ENCODE data around the gene DAB2IP. TPM values are rescaled to one million over a fixed set of nuclear protein-coding genes. Genes with fewer than 3 reads are reported as not detected.

The DAB2IP gene
- total and polyA plus RNA-seq, 5 donors from 2014 or later, result not detected

DNA sequence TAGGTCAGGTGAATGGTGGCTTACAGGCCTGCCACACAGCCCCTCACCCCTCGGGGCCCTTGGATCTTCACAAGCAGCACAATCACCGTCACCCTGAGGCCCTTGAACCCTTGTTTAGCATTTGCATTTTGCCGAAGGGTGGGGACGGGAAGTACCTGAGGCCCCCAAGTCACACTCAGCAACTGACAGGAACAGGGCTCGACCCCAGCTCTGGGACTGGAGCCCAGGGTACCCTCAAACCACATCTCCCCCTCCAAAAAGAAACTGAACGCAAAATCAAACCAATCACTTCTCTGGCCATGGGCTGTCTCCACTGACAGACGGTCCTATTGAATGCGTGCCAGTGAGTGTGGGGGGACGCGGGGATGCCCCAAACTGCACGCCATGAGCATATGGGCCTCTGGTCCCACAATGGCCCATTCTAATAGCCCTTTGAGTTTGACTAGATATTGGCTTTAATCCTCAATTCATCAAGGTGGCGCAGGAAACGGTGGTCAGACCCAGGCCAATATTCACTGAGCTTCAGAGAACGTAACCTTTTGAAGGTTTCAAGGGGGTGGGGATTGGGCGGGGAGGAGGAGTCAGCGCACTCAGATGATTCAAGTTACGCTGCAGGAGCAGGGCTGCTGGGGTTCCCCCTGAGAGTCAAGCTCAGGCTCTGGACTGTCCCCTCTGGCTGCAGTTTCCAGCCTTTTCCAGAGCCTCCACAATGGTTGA, 176.0 kb downstream of the DAB2IP start:
- no peak for DNase-seq
- H3K4me1 ChIP-seq (ENCODE audit: control insufficient read depth, insufficient read depth, low read length, poor library complexity, severe bottlenecking), result no peaks in the 10 kb centered on the region
- H3K4me3 ChIP-seq (ENCODE audit: low read depth, low read length), result no peak overlapping the region
- H3K27ac ChIP-seq (ENCODE audit: insufficient read depth, low read length, poor library complexity, severe bottlenecking), result no peak overlapping the region
- H3K36me3 Mint-ChIP-seq, result no peaks in the 10 kb centered on the region
- no peak overlapping the region for H3K27ac Mint-ChIP-seq
- no peaks in the 10 kb centered on the region for H3K9me3 Mint-ChIP-seq
- H3K9me3 ChIP-seq (ENCODE audit: control insufficient read depth in 2 of 2, low read length in 2 of 2), result no peaks in the 10 kb centered on the region
- H3K4me1 Mint-ChIP-seq, result no peaks in the 10 kb centered on the region
- H3K27me3 ChIP-seq (ENCODE audit: control insufficient read depth, insufficient read depth, low read length), result no peaks in the 10 kb centered on the region
- H3K36me3 ChIP-seq (ENCODE audit: control insufficient read depth, insufficient read depth, low read length), result no peaks in the 10 kb centered on the region
- no peak for ATAC-seq (ENCODE audit: low read depth in 2 of 2)
- peaks cover 5% of the 10 kb centered on the region for H3K27me3 Mint-ChIP-seq
- no peak overlapping the region for H3K4me3 Mint-ChIP-seq

DNA sequence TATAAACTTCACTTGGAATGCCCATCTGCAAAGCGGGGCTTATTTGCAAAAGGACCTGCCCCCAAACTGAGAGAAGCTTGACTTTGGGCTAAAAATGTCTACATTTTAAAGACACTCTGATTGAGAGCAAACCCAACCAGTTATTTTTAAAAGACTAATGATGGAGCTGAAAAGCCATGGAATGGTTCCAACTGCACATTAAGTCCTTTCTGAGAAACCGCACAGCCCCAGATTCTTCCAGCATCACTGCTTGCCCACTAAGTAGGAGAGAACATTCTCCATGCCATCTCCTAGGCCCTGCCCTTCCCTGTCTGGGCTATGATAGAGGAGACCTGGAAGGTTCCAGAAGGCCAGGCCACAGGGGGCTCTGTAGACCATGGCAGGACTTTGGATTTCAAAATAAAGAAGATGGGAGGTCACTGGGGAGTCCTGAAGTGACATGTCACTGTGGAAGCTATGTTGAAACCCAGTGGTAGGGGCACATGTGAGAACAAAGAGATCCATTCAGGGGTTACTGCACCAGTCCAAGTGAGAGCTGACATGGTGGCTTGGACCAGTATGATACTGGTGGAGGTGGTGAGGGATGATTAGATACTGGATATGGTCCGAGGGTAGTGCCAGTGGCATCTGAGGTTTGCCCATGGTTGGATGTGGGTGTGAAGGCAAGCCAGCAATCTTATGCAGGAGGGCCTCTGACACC, 179.2 kb downstream of the DAB2IP start:
- H3K36me3 ChIP-seq (ENCODE audit: control insufficient read depth, insufficient read depth, low read length), result no peaks in the 10 kb centered on the region
- DNase-seq (no peak), ATAC-seq (ENCODE audit: low read depth in 2 of 2) (no peak)
- H3K9me3 ChIP-seq (ENCODE audit: control insufficient read depth in 2 of 2, low read length in 2 of 2), result no peaks in the 10 kb centered on the region
- H3K4me3 Mint-ChIP-seq, result no peak overlapping the region
- H3K4me3 ChIP-seq (ENCODE audit: low read depth, low read length), result no peak overlapping the region
- no peak overlapping the region for H3K27ac Mint-ChIP-seq
- no peaks in the 10 kb centered on the region for H3K4me1 ChIP-seq (ENCODE audit: control insufficient read depth, insufficient read depth, low read length, poor library complexity, severe bottlenecking)
- H3K27me3 ChIP-seq (ENCODE audit: control insufficient read depth, insufficient read depth, low read length), result no peaks in the 10 kb centered on the region
- H3K27ac ChIP-seq (ENCODE audit: insufficient read depth, low read length, poor library complexity, severe bottlenecking), result no peak overlapping the region
- H3K4me1 Mint-ChIP-seq, result no peaks in the 10 kb centered on the region
- no peaks in the 10 kb centered on the region for H3K36me3 Mint-ChIP-seq
- no peaks in the 10 kb centered on the region for H3K9me3 Mint-ChIP-seq
- no peaks in the 10 kb centered on the region for H3K27me3 Mint-ChIP-seq

GRCh38 chr9:121831869-121832268, 180.4 kb downstream of the DAB2IP start:
- H3K27ac Mint-ChIP-seq, result no peak overlapping the region
- no peaks in the 10 kb centered on the region for H3K36me3 ChIP-seq (ENCODE audit: control insufficient read depth, insufficient read depth, low read length)
- H3K4me1 Mint-ChIP-seq, result no peaks in the 10 kb centered on the region

GRCh38 chr9:121833061-121833460, 181.6 kb downstream of the DAB2IP start:
- H3K27ac ChIP-seq (ENCODE audit: insufficient read depth, low read length, poor library complexity, severe bottlenecking), result no peak overlapping the region
- no peaks in the 10 kb centered on the region for H3K36me3 ChIP-seq (ENCODE audit: control insufficient read depth, insufficient read depth, low read length)
- H3K36me3 Mint-ChIP-seq, result no peaks in the 10 kb centered on the region
- H3K4me1 ChIP-seq (ENCODE audit: control insufficient read depth, insufficient read depth, low read length, poor library complexity, severe bottlenecking), result no peaks in the 10 kb centered on the region
- no peaks in the 10 kb centered on the region for H3K4me1 Mint-ChIP-seq
- ATAC-seq (ENCODE audit: low read depth in 2 of 2) (no peak), DNase-seq (no peak)
- no peak overlapping the region for H3K4me3 Mint-ChIP-seq
- H3K27me3 ChIP-seq (ENCODE audit: control insufficient read depth, insufficient read depth, low read length), result no peaks in the 10 kb centered on the region
- H3K4me3 ChIP-seq (ENCODE audit: low read depth, low read length), result no peak overlapping the region
- no peaks in the 10 kb centered on the region for H3K27me3 Mint-ChIP-seq
- H3K9me3 ChIP-seq (ENCODE audit: control insufficient read depth in 2 of 2, low read length in 2 of 2), result no peaks in the 10 kb centered on the region
- no peak overlapping the region for H3K27ac Mint-ChIP-seq
- H3K9me3 Mint-ChIP-seq, result no peaks in the 10 kb centered on the region

More at GRCh38 chr9:121831869-121832268, 180.4 kb downstream of the DAB2IP start:
- no peak overlapping the region for H3K4me3 ChIP-seq (ENCODE audit: low read depth, low read length)
- Mint-ChIP-seq H3K36me3 (no peaks in the 10 kb centered on the region), H3K27me3 (no peaks in the 10 kb centered on the region), H3K9me3 (no peaks in the 10 kb centered on the region), H3K4me3 (no peak overlapping the region)
- ATAC-seq (ENCODE audit: low read depth in 2 of 2), result no peak
- no peak for DNase-seq
- no peaks in the 10 kb centered on the region for H3K9me3 ChIP-seq (ENCODE audit: control insufficient read depth in 2 of 2, low read length in 2 of 2)
- H3K4me1 ChIP-seq (ENCODE audit: control insufficient read depth, insufficient read depth, low read length, poor library complexity, severe bottlenecking), result no peaks in the 10 kb centered on the region
- no peak overlapping the region for H3K27ac ChIP-seq (ENCODE audit: insufficient read depth, low read length, poor library complexity, severe bottlenecking)
- H3K27me3 ChIP-seq (ENCODE audit: control insufficient read depth, insufficient read depth, low read length), result no peaks in the 10 kb centered on the region

Other genes with a start within 250 kb of the DAB2IP start
- 0.69 TPM for gene GGTA1, start 151.8 kb upstream of the DAB2IP start, total RNA-seq
- gene GGTA1, start 151.8 kb upstream of the DAB2IP start, polyA plus RNA-seq, result not detected

Measured in CD4-positive, CD25-positive, alpha-beta regulatory T cell (primary cell).